Measurements from ENCODE around the gene SCYL3.

- TF ChIP-seq POLR2A (IDR thresholded peaks at IDR 0.05; ENCODE audit: insufficient read depth in 1 of 2, low read depth in 2 of 2, low read length in 2 of 2) (no peak), CTCF (CRISPR knock-in tag; IDR thresholded peaks at IDR 0.05) (peak; percentile 56)
Measured at GRCh38 chr1:169809370-169810095, 84.2 kb downstream of the SCYL3 start.

Data from HepG2 (cell line).